ENCODE data around the gene PKD1L1. TPM values are rescaled to one million over a fixed set of nuclear protein-coding genes. Genes with fewer than 3 reads are reported as not detected.
"Not testable (repeated sequence)": the region's sequence is repeated elsewhere in the genome, so short reads cannot be mapped to it uniquely, and the experiment has no call there.

PKD1L1 gene
- total and polyA plus RNA-seq, 11 donors = 1.1 to 3.7 (median 2.3) TPM

DNA sequence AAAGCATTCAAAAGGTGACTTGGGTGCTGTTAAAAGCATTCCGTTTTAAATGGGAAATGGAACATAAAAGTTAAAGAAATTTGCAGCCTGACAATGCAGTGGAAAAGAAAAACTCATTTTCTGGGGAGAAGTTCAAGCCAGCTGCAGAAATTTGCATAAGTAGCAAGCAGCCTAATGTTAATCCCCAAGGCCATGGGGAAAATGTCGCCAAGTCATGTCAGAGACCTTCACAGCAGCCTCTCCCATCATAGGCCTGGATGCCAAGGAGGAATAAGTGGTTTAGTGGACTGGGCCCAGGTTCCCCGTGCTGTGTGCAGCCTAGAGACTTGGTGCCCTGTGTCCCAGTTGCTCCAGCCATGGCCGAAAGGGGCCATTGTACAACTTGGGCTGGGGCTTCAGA, 154.2 kb downstream of the PKD1L1 start:
- intact Hi-C loops (cut with DNase I) = loop anchor here in 1 of 10 donors (5.0 to 10.0 kb wide), 2 partner anchors 173 to 311 kb away; no protein-coding TSS in a partner anchor
- DNase-seq (no peak), ATAC-seq (no peak)
- no peaks in the 10 kb centered on the region for H3K9me3 ChIP-seq
- H3K27me3 ChIP-seq = no peaks in the 10 kb centered on the region
- no peak overlapping the region for H3K4me3 ChIP-seq
- H3K4me1 ChIP-seq = no peaks in the 10 kb centered on the region
- TF ChIP-seq, protein P1, sequence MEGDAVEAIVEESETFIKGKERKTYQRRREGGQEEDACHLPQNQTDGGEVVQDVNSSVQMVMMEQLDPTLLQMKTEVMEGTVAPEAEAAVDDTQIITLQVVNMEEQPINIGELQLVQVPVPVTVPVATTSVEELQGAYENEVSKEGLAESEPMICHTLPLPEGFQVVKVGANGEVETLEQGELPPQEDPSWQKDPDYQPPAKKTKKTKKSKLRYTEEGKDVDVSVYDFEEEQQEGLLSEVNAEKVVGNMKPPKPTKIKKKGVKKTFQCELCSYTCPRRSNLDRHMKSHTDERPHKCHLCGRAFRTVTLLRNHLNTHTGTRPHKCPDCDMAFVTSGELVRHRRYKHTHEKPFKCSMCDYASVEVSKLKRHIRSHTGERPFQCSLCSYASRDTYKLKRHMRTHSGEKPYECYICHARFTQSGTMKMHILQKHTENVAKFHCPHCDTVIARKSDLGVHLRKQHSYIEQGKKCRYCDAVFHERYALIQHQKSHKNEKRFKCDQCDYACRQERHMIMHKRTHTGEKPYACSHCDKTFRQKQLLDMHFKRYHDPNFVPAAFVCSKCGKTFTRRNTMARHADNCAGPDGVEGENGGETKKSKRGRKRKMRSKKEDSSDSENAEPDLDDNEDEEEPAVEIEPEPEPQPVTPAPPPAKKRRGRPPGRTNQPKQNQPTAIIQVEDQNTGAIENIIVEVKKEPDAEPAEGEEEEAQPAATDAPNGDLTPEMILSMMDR (IDR thresholded peaks at IDR 0.05) = no peak
- no peak overlapping the region for H3K27ac ChIP-seq
- H3K36me3 ChIP-seq = peaks cover 0 to 3% (median 0%) of the 10 kb centered on the region in 9 donors
- WGBS, 4 donors = 59 to 70% (median 68%) methylated on average over 4 of the region's 4 CpGs

DNA sequence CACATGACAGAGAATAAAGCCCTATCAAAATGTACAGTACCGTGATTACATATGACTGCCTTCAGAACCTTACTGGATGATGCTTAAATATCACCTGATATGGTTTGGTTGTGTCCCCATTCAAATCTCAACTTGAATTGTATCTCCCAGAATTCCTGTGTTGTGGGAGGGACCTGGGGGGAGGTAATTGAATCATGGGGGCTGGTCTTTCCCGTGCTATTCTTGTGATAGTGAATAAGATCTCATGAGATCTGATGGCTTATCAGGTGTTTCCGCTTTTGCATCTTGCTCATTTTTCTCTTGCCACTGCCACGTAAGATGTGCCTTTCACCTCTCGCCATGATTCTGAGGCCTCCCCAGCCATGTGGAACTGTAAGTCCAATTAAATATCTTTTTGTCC, 155.1 kb downstream of the PKD1L1 start:
- WGBS, 4 donors = 52 to 57% (median 56%) methylated on average over 5 of the region's 5 CpGs
- not testable (repeated sequence) for DNase-seq, H3K36me3 ChIP-seq, H3K27me3 ChIP-seq, ATAC-seq, H3K4me1 ChIP-seq, H3K27ac ChIP-seq, H3K4me3 ChIP-seq, H3K9me3 ChIP-seq
- intact Hi-C loops (cut with DNase I) = loop anchor here in 1 of 10 donors (5.0 to 10.0 kb wide), 2 partner anchors 174 to 312 kb away; no protein-coding TSS in a partner anchor

DNA sequence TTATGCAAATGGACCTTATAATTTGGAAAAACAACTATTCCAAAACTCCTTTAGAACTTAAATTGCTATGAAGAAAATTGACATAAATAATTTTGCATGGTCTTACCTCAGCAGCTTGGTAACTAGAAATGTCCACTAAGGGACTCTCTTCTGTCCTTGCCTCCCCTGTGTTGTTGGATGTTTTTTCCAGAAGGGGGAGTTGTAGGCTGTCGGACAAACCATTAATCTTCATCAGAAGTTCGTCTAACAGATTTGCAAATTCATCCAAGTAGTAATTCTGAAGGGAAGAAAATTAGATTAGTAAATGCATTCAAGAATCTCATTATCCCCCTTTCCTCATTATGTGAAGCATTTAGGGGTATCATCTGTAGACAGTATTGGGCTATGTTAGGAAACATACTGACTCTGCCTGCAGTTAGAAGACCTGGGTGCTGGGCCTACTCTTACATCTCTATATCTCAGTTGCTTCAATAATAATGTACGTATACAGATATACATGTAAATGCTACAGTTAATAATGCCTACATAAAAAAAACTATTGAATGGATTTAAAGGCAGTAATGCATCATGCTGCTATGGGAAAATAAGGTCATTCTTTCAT, 155.6 kb downstream of the PKD1L1 start:
- H3K4me1 ChIP-seq = no peaks in the 10 kb centered on the region
- H3K36me3 ChIP-seq = peaks cover 0 to 7% (median 0%) of the 10 kb centered on the region in 9 donors
- DNase-seq (no peak), ATAC-seq (peak in 1 of 4 donors; percentile 54)
- intact Hi-C loops (cut with DNase I) = loop anchor here in 1 of 10 donors (5.0 to 10.0 kb wide), 2 partner anchors 175 to 312 kb away; no protein-coding TSS in a partner anchor
- no peak for TF ChIP-seq POLR2A (IDR thresholded peaks at IDR 0.05)
- TF ChIP-seq, protein P1 (IDR thresholded peaks at IDR 0.05) = peak; percentile 19 to 61 (median 52)
- no peak overlapping the region for H3K27ac ChIP-seq
- H3K9me3 ChIP-seq = no peaks in the 10 kb centered on the region
- H3K27me3 ChIP-seq = no peaks in the 10 kb centered on the region
- H3K4me3 ChIP-seq = no peak overlapping the region
- 61 to 68% (median 65%) methylated on average over 3 of the region's 3 CpGs for WGBS, 4 donors

DNA sequence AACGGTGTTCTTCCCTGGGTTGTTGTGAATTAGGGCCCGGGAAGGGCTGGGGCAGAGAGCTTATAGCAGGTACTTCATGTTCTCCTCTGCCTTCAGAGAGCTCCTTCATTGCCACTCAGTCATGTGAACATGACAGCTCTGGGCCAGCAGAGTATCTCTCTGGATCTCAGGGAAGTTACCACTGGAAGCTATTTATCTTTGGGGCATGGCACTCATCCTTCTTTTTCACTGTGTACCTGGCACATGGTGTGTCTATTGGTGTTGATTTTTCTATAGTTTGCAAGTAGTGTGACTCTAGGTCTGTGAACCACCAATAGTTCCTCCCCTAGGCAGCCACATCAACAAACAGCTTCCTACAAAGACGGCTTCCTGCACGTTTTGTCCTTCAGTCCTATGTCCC, 156.6 kb downstream of the PKD1L1 start:
- no peak for TF ChIP-seq POLR2A (IDR thresholded peaks at IDR 0.05)
- TF ChIP-seq, protein P1 (IDR thresholded peaks at IDR 0.05) = no peak
- intact Hi-C loops (cut with DNase I) = loop anchor here in 1 of 10 donors (5.0 to 10.0 kb wide), 2 partner anchors 176 to 313 kb away; no protein-coding TSS in a partner anchor

More for the DNA sequence above, 156.6 kb downstream of the PKD1L1 start:
- 82 to 87% (median 85%) methylated on average over 4 of the region's 4 CpGs for WGBS, 4 donors
- ATAC-seq = no peak
- H3K27ac ChIP-seq = no peak overlapping the region
- H3K36me3 ChIP-seq = peaks cover 0 to 10% (median 0%) of the 10 kb centered on the region in 9 donors
- H3K4me1 ChIP-seq = peaks cover 0 to 5% (median 0%) of the 10 kb centered on the region in 12 donors
- no peak for DNase-seq
- no peak overlapping the region for H3K4me3 ChIP-seq
- no peaks in the 10 kb centered on the region for H3K27me3 ChIP-seq
- H3K9me3 ChIP-seq = no peaks in the 10 kb centered on the region

Data from heart left ventricle (tissue), 16 donors.